A549 treated with RU486 at 1 μM for 4 hours (cell line): ENCODE results near the gene ETV3L. TPM values are rescaled to one million over a fixed set of nuclear protein-coding genes. Genes with fewer than 3 reads are reported as not detected.

Source experiments
- total RNA-seq: library from RNA; stranded (reverse); fragments of 200-300 nt; extraction: Qiagen RNA extraction; gene quantifications from 5 replicates; pipeline ENCODE4 v1.2.3, GENCODE V29; 2022; ENCODE audit warnings: low read depth

ETV3L gene
- total RNA-seq, result not detected in 5 replicates

GRCh38 chr1:157099633-157100009 is at the start of gene ETV3L:
TSS of gene ETV3L (minus strand) at chr1:157099808. CDS start at chr1:157099523, 285 bp downstream.

GRCh38 chr1:157138220-157139051 is 38.8 kb upstream of the ETV3L start, which contains the start of gene ETV3:
TSS of gene ETV3 (minus strand) at chr1:157138395. CDS start at chr1:157136352, 2,043 bp downstream.

DNA sequence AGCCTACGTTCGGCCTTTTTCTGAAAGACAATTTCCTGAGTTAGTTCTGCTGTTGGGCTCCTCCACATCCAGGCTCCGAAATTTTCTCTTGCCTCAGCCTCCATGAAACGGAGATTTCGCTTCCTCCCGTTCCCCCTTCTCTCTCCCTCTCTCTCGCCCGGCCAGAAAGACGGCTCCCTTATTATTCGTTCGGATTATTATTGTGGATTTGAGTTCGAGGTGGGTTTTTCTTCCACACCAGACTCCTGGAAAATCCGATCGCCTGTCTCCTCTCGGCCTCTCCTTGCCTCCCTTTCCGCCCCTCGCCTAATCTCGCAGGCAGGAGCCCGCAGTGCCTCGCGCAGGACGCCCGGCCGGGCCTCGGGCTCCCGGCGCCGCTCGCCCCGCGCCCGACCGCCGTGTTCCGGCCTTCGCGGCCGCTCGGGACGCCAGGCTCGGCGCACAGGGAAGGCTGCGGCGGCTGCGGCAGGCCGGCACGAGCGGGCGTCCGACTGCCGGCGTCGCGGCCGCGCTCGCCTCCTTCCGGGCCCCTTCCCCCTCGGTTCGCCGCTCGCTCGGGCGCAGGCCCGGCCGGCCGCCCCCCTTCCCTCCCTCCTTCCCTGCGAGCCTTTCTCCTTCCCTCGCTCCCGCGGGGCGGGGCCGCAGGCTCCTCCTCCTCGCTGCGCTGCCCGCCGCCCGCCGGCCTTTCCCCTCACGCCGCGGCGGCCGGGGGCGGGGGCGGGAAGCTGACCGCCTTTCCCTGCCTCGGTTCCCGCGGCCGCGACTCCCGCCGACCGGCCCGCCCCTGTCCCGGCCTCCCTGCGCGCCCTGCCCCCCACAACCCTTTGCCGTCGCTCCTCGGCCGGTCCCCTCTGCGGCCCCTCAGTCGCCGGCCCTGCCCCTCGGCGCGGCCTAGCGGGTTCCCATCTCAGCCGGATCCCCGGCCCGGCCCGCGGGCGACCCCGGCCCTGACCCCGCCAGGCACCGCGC is 54.1 kb downstream of the ETV3L start, which contains the start of gene ARHGEF11:
Gene ARHGEF11 (minus strand): TSS at position 493 of the 969 bp plus-strand sequence. CDS start 1,412 bp downstream, outside the sequence.

Other genes starting within 250 kb of the ETV3L start
- gene INSRR, start 240.7 kb downstream of the ETV3L start, total RNA-seq, result not detected in 5 replicates
- 0.06 to 0.24 TPM (median 0.16 TPM) in 4 of 5 replicates, not detected in the other for gene NTRK1, start 238.9 kb downstream of the ETV3L start, total RNA-seq
- gene PEAR1, start 206.1 kb downstream of the ETV3L start, total RNA-seq, result 7.5 to 10.1 TPM (median 8.6 TPM) in 5 replicates
- gene LRRC71, start 179.2 kb downstream of the ETV3L start, total RNA-seq, result 0.13 to 0.48 TPM (median 0.22 TPM) in 5 replicates
- 17.1 to 19.2 TPM (median 19.0 TPM) in 5 replicates for gene ARHGEF11, start 54.1 kb downstream of the ETV3L start, total RNA-seq
- gene ETV3, start 38.6 kb upstream of the ETV3L start, total RNA-seq, result 8.5 to 14.1 TPM (median 10.8 TPM) in 5 replicates